ENCODE measurements around the gene CCL28. TPM values are rescaled to one million over a fixed set of nuclear protein-coding genes. Genes with fewer than 3 reads are reported as not detected.
A peak's percentile ranks its signal among the peaks of the same experiment; 100 is the strongest.
"Not testable (repeated sequence)": the region's sequence is repeated elsewhere in the genome, so short reads cannot be mapped to it uniquely, and the experiment has no call there.

The CCL28 gene
- polyA plus RNA-seq, 2 donors, result 2.2 to 3.9 TPM

DNA sequence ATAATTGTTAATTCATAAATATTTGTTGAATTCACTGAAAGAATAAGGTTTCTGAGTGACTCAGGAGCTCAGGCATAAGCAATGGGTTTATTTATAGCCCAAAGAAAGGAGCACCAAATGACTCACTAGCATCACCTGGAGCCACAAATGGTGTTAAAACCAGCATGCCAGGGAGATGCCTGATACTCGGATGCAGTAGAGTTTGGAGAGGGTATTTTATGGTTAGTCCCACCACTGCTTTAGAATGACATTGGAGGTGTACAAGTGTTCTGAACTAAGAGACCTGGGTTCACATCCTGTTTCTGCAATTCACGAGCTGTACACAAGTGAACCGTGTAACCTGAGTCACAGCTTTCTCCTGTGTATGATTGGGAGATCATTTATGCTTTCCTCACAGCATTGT is 25.2 kb downstream of the CCL28 start:
- Histone ChIP-seq H3K4me1 (ENCODE audit: control insufficient read depth in 2 of 2, insufficient read depth in 2 of 2, low read length in 1 of 2) (no peaks in the 10 kb centered on the region), H3K36me3 (ENCODE audit: control insufficient read depth in 2 of 2, insufficient read depth in 2 of 2, low read length in 1 of 2) (no peaks in the 10 kb centered on the region), H3K9me3 (ENCODE audit: control insufficient read depth in 2 of 2, insufficient read depth in 1 of 2, low read depth in 1 of 2, low read length in 1 of 2) (no peaks in the 10 kb centered on the region), H3K4me3 (ENCODE audit: low read depth in 1 of 2, low read length in 2 of 2) (no peak overlapping the region), H3K27me3 (ENCODE audit: control insufficient read depth in 1 of 2, insufficient read depth in 2 of 2, low read length in 2 of 2) (no peaks in the 10 kb centered on the region), H3K27ac (ENCODE audit: low read depth in 2 of 2, low read length in 1 of 2) (no peak overlapping the region)
- 66 to 74% methylated on average over 3 of the region's 3 CpGs for WGBS, 2 donors

DNA sequence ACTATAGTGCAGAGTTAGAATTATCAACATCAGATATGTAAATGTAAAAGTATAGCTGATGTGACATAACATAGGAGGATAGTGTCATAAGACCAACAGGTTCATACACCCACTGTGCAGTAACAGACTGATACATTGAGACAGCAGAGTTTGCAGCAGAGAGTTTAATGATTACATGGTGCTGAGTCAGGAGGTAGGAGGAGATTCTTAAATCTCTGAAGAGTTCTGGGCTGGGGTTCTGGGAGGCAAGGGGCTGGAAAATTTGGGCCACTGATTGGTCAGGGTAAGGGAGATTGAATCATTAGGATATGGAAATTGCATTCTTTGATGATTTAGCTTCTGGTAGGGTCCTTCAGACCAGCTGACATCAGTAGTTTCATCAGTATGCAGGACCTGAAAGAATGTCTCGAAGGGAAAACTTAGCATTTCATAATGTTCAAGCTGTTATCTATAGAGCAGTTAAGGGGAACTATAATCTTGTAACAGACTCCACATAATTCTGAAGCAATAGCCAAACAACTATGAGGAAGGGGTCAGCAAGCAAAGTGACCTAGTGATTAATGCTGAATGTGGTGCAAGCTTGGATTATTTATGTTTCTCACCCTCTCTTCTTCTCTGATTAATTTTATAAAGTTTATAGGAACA is 35.6 kb downstream of the CCL28 start:
- Histone ChIP-seq H3K36me3 (ENCODE audit: control insufficient read depth in 2 of 2, insufficient read depth in 2 of 2, low read length in 1 of 2) (no peaks in the 10 kb centered on the region), H3K9me3 (ENCODE audit: control insufficient read depth in 2 of 2, insufficient read depth in 1 of 2, low read depth in 1 of 2, low read length in 1 of 2) (no peaks in the 10 kb centered on the region), H3K4me1 (ENCODE audit: control insufficient read depth in 2 of 2, insufficient read depth in 2 of 2, low read length in 1 of 2) (no peaks in the 10 kb centered on the region), H3K27ac (ENCODE audit: low read depth in 2 of 2, low read length in 1 of 2) (no peak overlapping the region), H3K4me3 (ENCODE audit: low read depth in 1 of 2, low read length in 2 of 2) (no peak overlapping the region), H3K27me3 (ENCODE audit: control insufficient read depth in 1 of 2, insufficient read depth in 2 of 2, low read length in 2 of 2) (no peaks in the 10 kb centered on the region)
- WGBS, 2 donors, result 87 to 94% methylated on average over 1 of the region's 1 CpG

DNA sequence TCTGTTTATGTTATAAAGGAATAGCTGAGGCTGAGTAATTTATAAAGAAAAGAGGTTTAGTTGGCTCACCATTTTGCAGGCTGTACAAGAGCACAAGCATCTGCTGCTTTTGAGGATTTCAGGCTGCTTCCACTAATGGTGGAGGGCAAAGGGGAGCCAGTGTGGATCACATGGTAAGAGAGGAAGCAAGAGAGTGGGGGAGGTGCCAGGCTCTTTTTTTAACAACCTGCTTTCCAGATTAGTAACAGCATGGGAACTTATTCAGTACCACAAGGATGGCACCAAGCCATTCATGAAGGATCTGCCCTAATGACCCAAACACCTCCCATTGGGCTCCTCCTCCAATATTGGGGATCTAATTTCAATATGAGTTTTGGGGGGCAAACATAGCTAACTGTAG is 40.4 kb downstream of the CCL28 start:
- Histone ChIP-seq H3K4me3 (ENCODE audit: low read depth in 1 of 2, low read length in 2 of 2) (no peak overlapping the region), H3K27me3 (ENCODE audit: control insufficient read depth in 1 of 2, insufficient read depth in 2 of 2, low read length in 2 of 2) (no peaks in the 10 kb centered on the region), H3K27ac (ENCODE audit: low read depth in 2 of 2, low read length in 1 of 2) (no peak overlapping the region), H3K9me3 (ENCODE audit: control insufficient read depth in 2 of 2, insufficient read depth in 1 of 2, low read depth in 1 of 2, low read length in 1 of 2) (no peaks in the 10 kb centered on the region), H3K4me1 (ENCODE audit: control insufficient read depth in 2 of 2, insufficient read depth in 2 of 2, low read length in 1 of 2) (no peaks in the 10 kb centered on the region), H3K36me3 (ENCODE audit: control insufficient read depth in 2 of 2, insufficient read depth in 2 of 2, low read length in 1 of 2) (no peaks in the 10 kb centered on the region)

DNA sequence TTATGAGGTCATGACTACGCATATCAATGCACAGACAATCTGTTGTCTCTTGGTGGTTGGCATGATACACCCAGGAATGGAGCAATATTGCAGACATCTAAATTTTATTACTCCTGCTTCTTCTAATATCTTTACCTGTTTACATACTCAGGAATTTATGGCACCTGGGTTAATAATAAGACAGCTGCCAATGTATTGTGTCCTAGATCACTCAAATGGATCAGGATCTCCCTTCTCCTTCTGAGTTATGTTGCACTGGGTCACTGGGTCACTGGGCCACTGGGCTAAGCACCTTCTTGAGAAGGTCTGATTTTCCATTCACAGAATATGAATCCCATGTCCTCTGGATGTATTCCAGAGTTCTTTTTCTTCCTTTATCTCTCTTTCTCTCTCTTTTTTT is 41.8 kb downstream of the CCL28 start:
- H3K4me3 ChIP-seq (ENCODE audit: low read depth in 1 of 2, low read length in 2 of 2), result no peak overlapping the region
- H3K9me3 ChIP-seq (ENCODE audit: control insufficient read depth in 2 of 2, insufficient read depth in 1 of 2, low read depth in 1 of 2, low read length in 1 of 2), result no peaks in the 10 kb centered on the region
- 91 to 98% methylated on average over 1 of the region's 1 CpG for WGBS, 2 donors
- H3K4me1 ChIP-seq (ENCODE audit: control insufficient read depth in 2 of 2, insufficient read depth in 2 of 2, low read length in 1 of 2), result no peaks in the 10 kb centered on the region
- no peak overlapping the region for H3K27ac ChIP-seq (ENCODE audit: low read depth in 2 of 2, low read length in 1 of 2)
- no peaks in the 10 kb centered on the region for H3K36me3 ChIP-seq (ENCODE audit: control insufficient read depth in 2 of 2, insufficient read depth in 2 of 2, low read length in 1 of 2)
- H3K27me3 ChIP-seq (ENCODE audit: control insufficient read depth in 1 of 2, insufficient read depth in 2 of 2, low read length in 2 of 2), result no peaks in the 10 kb centered on the region

DNA sequence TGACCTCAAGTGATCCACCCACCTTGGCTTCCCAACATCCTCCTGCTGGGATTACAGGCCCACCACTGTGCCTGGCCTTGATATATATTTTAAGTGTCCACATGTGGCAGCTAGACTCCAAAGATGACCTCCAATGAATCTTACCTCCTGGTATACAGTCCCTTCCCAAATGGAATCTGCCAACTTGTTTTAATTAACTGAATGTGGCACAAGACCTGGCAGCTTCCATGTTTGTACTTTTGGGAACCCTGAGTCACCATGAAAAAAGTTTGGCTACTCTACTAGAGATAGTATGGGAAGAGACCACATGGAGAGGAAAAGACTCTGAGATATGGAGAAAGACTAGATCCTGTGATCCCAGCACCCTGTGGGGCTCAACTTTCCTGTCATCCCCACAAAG is 42.5 kb downstream of the CCL28 start:
- H3K4me3 ChIP-seq (ENCODE audit: low read depth in 1 of 2, low read length in 2 of 2), result no peak overlapping the region
- H3K27me3 ChIP-seq (ENCODE audit: control insufficient read depth in 1 of 2, insufficient read depth in 2 of 2, low read length in 2 of 2), result no peaks in the 10 kb centered on the region
- H3K9me3 ChIP-seq (ENCODE audit: control insufficient read depth in 2 of 2, insufficient read depth in 1 of 2, low read depth in 1 of 2, low read length in 1 of 2), result no peaks in the 10 kb centered on the region
- H3K36me3 ChIP-seq (ENCODE audit: control insufficient read depth in 2 of 2, insufficient read depth in 2 of 2, low read length in 1 of 2), result no peaks in the 10 kb centered on the region
- no peak overlapping the region for H3K27ac ChIP-seq (ENCODE audit: low read depth in 2 of 2, low read length in 1 of 2)
- H3K4me1 ChIP-seq (ENCODE audit: control insufficient read depth in 2 of 2, insufficient read depth in 2 of 2, low read length in 1 of 2), result no peaks in the 10 kb centered on the region

DNA sequence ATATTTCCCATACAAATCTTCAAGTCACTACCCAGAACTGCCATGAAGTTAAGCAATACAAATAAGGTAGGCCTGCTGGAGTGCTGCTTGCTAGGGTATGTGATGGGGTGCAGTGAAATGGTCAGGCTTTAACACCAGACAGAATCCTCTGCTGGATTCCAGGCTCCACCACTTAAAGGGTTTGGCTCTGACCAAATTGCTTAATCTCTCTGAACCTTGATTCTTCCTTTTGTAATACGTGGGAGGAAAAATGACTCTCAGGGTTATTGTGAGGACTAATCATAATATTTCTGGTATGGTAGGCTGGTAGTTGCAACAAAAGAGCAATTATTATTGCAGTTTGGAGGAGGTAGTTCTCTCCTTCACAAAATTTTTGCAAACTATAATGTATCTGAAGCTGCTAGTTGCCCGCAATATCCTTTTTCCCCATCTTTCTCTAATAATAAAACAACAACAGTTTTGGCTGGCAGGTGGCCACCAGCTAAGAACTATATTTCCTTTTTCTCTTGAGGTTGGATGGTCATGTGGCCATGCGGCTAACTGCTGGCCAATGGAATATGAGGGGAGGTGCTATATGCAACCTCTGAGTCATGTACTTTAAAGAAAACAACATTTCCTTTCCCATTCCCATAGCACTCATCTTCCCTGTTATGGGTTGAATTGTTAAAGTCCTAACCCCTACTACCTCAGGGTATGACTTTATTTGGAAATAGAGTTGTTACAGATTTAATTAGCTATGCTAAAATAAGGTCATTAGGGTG is 44.1 kb downstream of the CCL28 start:
- Histone ChIP-seq H3K27ac (ENCODE audit: low read depth in 2 of 2, low read length in 1 of 2) (peak overlapping the region; percentile 91 to 95), H3K4me1 (ENCODE audit: control insufficient read depth in 2 of 2, insufficient read depth in 2 of 2, low read length in 1 of 2) (peaks cover 0 to 4% of the 10 kb centered on the region in 2 donors), H3K36me3 (ENCODE audit: control insufficient read depth in 2 of 2, insufficient read depth in 2 of 2, low read length in 1 of 2) (no peaks in the 10 kb centered on the region), H3K4me3 (ENCODE audit: low read depth in 1 of 2, low read length in 2 of 2) (no peak overlapping the region), H3K27me3 (ENCODE audit: control insufficient read depth in 1 of 2, insufficient read depth in 2 of 2, low read length in 2 of 2) (no peaks in the 10 kb centered on the region), H3K9me3 (ENCODE audit: control insufficient read depth in 2 of 2, insufficient read depth in 1 of 2, low read depth in 1 of 2, low read length in 1 of 2) (no peaks in the 10 kb centered on the region)
- 82 to 84% methylated on average over 3 of the region's 3 CpGs for WGBS, 2 donors

DNA sequence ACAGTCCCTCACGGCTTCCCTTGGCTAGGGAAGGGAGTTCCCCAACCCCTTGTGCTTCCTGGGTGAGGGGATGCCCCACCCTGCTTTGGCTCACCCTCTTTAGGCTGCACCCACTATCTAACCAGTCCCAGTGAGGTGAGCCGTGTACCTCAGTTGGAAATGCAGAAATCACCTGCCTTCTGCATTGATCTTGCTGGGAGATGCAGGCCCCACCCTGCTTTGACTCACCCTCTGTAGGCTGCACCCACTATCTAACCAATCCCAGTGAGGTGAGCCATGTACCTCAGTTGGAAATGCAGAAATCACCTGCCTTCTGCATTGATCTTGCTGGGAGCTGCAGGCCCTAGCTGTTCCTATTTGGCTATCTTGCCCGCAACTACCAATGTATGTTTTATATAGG is 44.7 kb downstream of the CCL28 start:
- H3K9me3 ChIP-seq (ENCODE audit: control insufficient read depth in 2 of 2, insufficient read depth in 1 of 2, low read depth in 1 of 2, low read length in 1 of 2), result no peaks in the 10 kb centered on the region
- 62 to 70% methylated on average over 3 of the region's 3 CpGs for WGBS, 2 donors
- H3K27me3 ChIP-seq (ENCODE audit: control insufficient read depth in 1 of 2, insufficient read depth in 2 of 2, low read length in 2 of 2), result no peaks in the 10 kb centered on the region
- H3K36me3 ChIP-seq (ENCODE audit: control insufficient read depth in 2 of 2, insufficient read depth in 2 of 2, low read length in 1 of 2), result no peaks in the 10 kb centered on the region
- no peak overlapping the region for H3K4me3 ChIP-seq (ENCODE audit: low read depth in 1 of 2, low read length in 2 of 2)
- H3K4me1 ChIP-seq (ENCODE audit: control insufficient read depth in 2 of 2, insufficient read depth in 2 of 2, low read length in 1 of 2), result peaks cover 0 to 5% of the 10 kb centered on the region in 2 donors
- peak overlapping the region; percentile 91 to 95 for H3K27ac ChIP-seq (ENCODE audit: low read depth in 2 of 2, low read length in 1 of 2)

DNA sequence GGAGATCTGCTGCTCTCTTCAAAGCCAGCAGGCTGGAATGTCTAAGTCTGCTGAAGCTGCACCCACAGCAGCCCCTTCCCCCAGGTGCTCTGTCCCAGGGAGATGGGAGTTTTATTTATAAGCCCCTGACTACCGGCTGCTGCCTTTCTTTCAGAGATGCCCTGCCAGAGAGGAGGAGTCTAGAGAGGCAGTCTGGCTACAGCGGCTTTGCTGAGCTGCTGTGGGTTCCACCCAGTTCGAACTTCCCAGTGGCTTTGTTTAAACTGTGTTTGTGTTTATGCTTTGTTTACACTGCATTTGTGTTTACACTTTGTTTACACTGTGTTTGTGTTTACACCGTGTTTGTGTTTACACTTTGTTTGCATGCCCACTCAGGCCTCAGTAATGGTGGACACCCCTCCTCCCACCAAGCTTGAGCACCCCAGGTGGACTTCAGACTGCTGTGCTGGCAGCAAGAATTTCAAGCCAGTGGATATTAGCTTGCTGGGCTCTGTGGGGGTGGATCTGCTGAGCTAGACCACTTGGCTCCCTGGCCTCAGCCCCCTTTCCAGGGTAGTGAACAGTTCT is 45.4 kb downstream of the CCL28 start:
- peak overlapping the region; percentile 85 to 94 for H3K27ac ChIP-seq (ENCODE audit: low read depth in 2 of 2, low read length in 1 of 2)
- not testable (repeated sequence) for H3K4me1 ChIP-seq (ENCODE audit: control insufficient read depth in 2 of 2, insufficient read depth in 2 of 2, low read length in 1 of 2); H3K36me3 ChIP-seq (ENCODE audit: control insufficient read depth in 2 of 2, insufficient read depth in 2 of 2, low read length in 1 of 2); H3K4me3 ChIP-seq (ENCODE audit: low read depth in 1 of 2, low read length in 2 of 2); H3K9me3 ChIP-seq (ENCODE audit: control insufficient read depth in 2 of 2, insufficient read depth in 1 of 2, low read depth in 1 of 2, low read length in 1 of 2); H3K27me3 ChIP-seq (ENCODE audit: control insufficient read depth in 1 of 2, insufficient read depth in 2 of 2, low read length in 2 of 2)
- WGBS, 2 donors, result 58 to 59% methylated on average over 4 of the region's 4 CpGs

DNA sequence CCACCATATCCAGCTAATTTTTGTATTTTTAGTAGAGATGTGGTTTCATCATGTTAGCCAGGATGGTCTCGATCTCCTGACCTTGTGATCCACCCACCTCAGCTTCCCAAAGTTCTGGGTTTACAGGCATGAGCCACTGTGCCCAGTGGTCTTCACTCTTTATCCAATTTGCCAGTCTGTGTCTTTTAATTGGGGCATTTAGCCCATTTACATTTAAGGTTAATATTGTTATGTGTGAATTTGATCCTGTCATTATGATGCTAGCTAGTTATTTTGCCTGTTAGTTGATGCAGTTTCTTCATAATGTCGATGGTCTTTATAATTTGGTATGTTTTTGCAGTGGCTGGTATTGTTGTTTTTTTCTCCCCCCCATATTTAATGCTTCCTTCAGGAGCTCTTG is 47.0 kb downstream of the CCL28 start:
- H3K36me3 ChIP-seq (ENCODE audit: control insufficient read depth in 2 of 2, insufficient read depth in 2 of 2, low read length in 1 of 2); H3K9me3 ChIP-seq (ENCODE audit: control insufficient read depth in 2 of 2, insufficient read depth in 1 of 2, low read depth in 1 of 2, low read length in 1 of 2); H3K27me3 ChIP-seq (ENCODE audit: control insufficient read depth in 1 of 2, insufficient read depth in 2 of 2, low read length in 2 of 2); H3K27ac ChIP-seq (ENCODE audit: low read depth in 2 of 2, low read length in 1 of 2); H3K4me3 ChIP-seq (ENCODE audit: low read depth in 1 of 2, low read length in 2 of 2); H3K4me1 ChIP-seq (ENCODE audit: control insufficient read depth in 2 of 2, insufficient read depth in 2 of 2, low read length in 1 of 2): not testable (repeated sequence)
- WGBS, 2 donors, result 87 to 95% methylated on average over 2 of the region's 2 CpGs

Measured in esophagus (tissue), 2 donors.